ENCODE measurements around the gene PFN3.

Gene PFN3

GRCh38 chr5:177402271-177403043 lies 2.0 kb upstream of the PFN3 start:
- Histone ChIP-seq H3K27me3 (ENCODE audit: low read depth, low read length) (peaks cover 41% of the 10 kb centered on the region), H3K36me3 (ENCODE audit: control insufficient read depth in 1 of 2, insufficient read depth in 2 of 2, low read length in 2 of 2) (no peaks in the 10 kb centered on the region), H3K9me3 (ENCODE audit: control insufficient read depth in 1 of 2, low read length in 2 of 2) (no peaks in the 10 kb centered on the region), H3K27ac (ENCODE audit: low read length) (no peak overlapping the region), H3K4me3 (ENCODE audit: low read depth in 1 of 2, low read length in 2 of 2) (peak overlapping the region in 1 of 2 donors; percentile 48), H3K4me1 (ENCODE audit: control insufficient read depth in 1 of 2, insufficient read depth in 2 of 2, low read length in 2 of 2) (peaks cover 3 to 39% of the 10 kb centered on the region in 2 donors)

- Histone ChIP-seq H3K36me3 (ENCODE audit: control insufficient read depth in 1 of 2, insufficient read depth in 2 of 2, low read length in 2 of 2) (no peaks in the 10 kb centered on the region), H3K27ac (ENCODE audit: low read length) (no peak overlapping the region), H3K4me1 (ENCODE audit: control insufficient read depth in 1 of 2, insufficient read depth in 2 of 2, low read length in 2 of 2) (peaks cover under 1 to 21% of the 10 kb centered on the region in 2 donors), H3K4me3 (ENCODE audit: low read depth in 1 of 2, low read length in 2 of 2) (no peak overlapping the region), H3K9me3 (ENCODE audit: control insufficient read depth in 1 of 2, low read length in 2 of 2) (no peaks in the 10 kb centered on the region), H3K27me3 (ENCODE audit: low read depth, low read length) (peaks cover 35% of the 10 kb centered on the region)
Observed at GRCh38 chr5:177397875-177398390, 2.5 kb downstream of the PFN3 start.

GRCh38 chr5:177396807-177397206 lies 3.7 kb downstream of the PFN3 start:
- H3K4me1 ChIP-seq (ENCODE audit: control insufficient read depth in 1 of 2, insufficient read depth in 2 of 2, low read length in 2 of 2) = peaks cover 0 to 11% of the 10 kb centered on the region in 2 donors
- H3K4me3 ChIP-seq (ENCODE audit: low read depth in 1 of 2, low read length in 2 of 2) = no peak overlapping the region
- H3K27me3 ChIP-seq (ENCODE audit: low read depth, low read length) = peaks cover 23% of the 10 kb centered on the region
- no peaks in the 10 kb centered on the region for H3K36me3 ChIP-seq (ENCODE audit: control insufficient read depth in 1 of 2, insufficient read depth in 2 of 2, low read length in 2 of 2)
- no peak overlapping the region for H3K27ac ChIP-seq (ENCODE audit: low read length)
- H3K9me3 ChIP-seq (ENCODE audit: control insufficient read depth in 1 of 2, low read length in 2 of 2) = no peaks in the 10 kb centered on the region

- H3K4me3 ChIP-seq (ENCODE audit: low read depth in 1 of 2, low read length in 2 of 2) = no peak overlapping the region
- peaks cover 16% of the 10 kb centered on the region for H3K27me3 ChIP-seq (ENCODE audit: low read depth, low read length)
- H3K4me1 ChIP-seq (ENCODE audit: control insufficient read depth in 1 of 2, insufficient read depth in 2 of 2, low read length in 2 of 2) = peaks cover 0 to 11% of the 10 kb centered on the region in 2 donors
- H3K36me3 ChIP-seq (ENCODE audit: control insufficient read depth in 1 of 2, insufficient read depth in 2 of 2, low read length in 2 of 2) = no peaks in the 10 kb centered on the region
- no peak overlapping the region for H3K27ac ChIP-seq (ENCODE audit: low read length)
- no peaks in the 10 kb centered on the region for H3K9me3 ChIP-seq (ENCODE audit: control insufficient read depth in 1 of 2, low read length in 2 of 2)
Observed at GRCh38 chr5:177396078-177396477, 4.4 kb downstream of the PFN3 start.

GRCh38 chr5:177393990-177394389 lies 6.5 kb downstream of the PFN3 start:
- H3K9me3 ChIP-seq (ENCODE audit: control insufficient read depth in 1 of 2, low read length in 2 of 2) = no peaks in the 10 kb centered on the region
- H3K4me3 ChIP-seq (ENCODE audit: low read depth in 1 of 2, low read length in 2 of 2) = no peak overlapping the region
- no peaks in the 10 kb centered on the region for H3K27me3 ChIP-seq (ENCODE audit: low read depth, low read length)
- H3K36me3 ChIP-seq (ENCODE audit: control insufficient read depth in 1 of 2, insufficient read depth in 2 of 2, low read length in 2 of 2) = no peaks in the 10 kb centered on the region
- peaks cover 4 to 5% of the 10 kb centered on the region in 2 donors for H3K4me1 ChIP-seq (ENCODE audit: control insufficient read depth in 1 of 2, insufficient read depth in 2 of 2, low read length in 2 of 2)
- H3K27ac ChIP-seq (ENCODE audit: low read length) = no peak overlapping the region

- Histone ChIP-seq H3K27ac (ENCODE audit: low read length) (no peak overlapping the region), H3K4me3 (ENCODE audit: low read depth in 1 of 2, low read length in 2 of 2) (no peak overlapping the region), H3K9me3 (ENCODE audit: control insufficient read depth in 1 of 2, low read length in 2 of 2) (no peaks in the 10 kb centered on the region), H3K4me1 (ENCODE audit: control insufficient read depth in 1 of 2, insufficient read depth in 2 of 2, low read length in 2 of 2) (peaks cover 5 to 9% of the 10 kb centered on the region in 2 donors), H3K36me3 (ENCODE audit: control insufficient read depth in 1 of 2, insufficient read depth in 2 of 2, low read length in 2 of 2) (no peaks in the 10 kb centered on the region), H3K27me3 (ENCODE audit: low read depth, low read length) (no peaks in the 10 kb centered on the region)
Observed at GRCh38 chr5:177393206-177393765, 7.2 kb downstream of the PFN3 start.

- H3K27me3 ChIP-seq (ENCODE audit: low read depth, low read length) = no peaks in the 10 kb centered on the region
- no peak overlapping the region for H3K27ac ChIP-seq (ENCODE audit: low read length)
- no peaks in the 10 kb centered on the region for H3K36me3 ChIP-seq (ENCODE audit: control insufficient read depth in 1 of 2, insufficient read depth in 2 of 2, low read length in 2 of 2)
- H3K4me3 ChIP-seq (ENCODE audit: low read depth in 1 of 2, low read length in 2 of 2) = no peak overlapping the region
- peaks cover 5 to 9% of the 10 kb centered on the region in 2 donors for H3K4me1 ChIP-seq (ENCODE audit: control insufficient read depth in 1 of 2, insufficient read depth in 2 of 2, low read length in 2 of 2)
- no peaks in the 10 kb centered on the region for H3K9me3 ChIP-seq (ENCODE audit: control insufficient read depth in 1 of 2, low read length in 2 of 2)
Observed at GRCh38 chr5:177392765-177393164, 7.7 kb downstream of the PFN3 start.

- Histone ChIP-seq H3K27me3 (ENCODE audit: low read depth, low read length) (no peaks in the 10 kb centered on the region), H3K9me3 (ENCODE audit: control insufficient read depth in 1 of 2, low read length in 2 of 2) (no peaks in the 10 kb centered on the region), H3K4me3 (ENCODE audit: low read depth in 1 of 2, low read length in 2 of 2) (no peak overlapping the region), H3K36me3 (ENCODE audit: control insufficient read depth in 1 of 2, insufficient read depth in 2 of 2, low read length in 2 of 2) (no peaks in the 10 kb centered on the region), H3K4me1 (ENCODE audit: control insufficient read depth in 1 of 2, insufficient read depth in 2 of 2, low read length in 2 of 2) (peaks cover 5 to 9% of the 10 kb centered on the region in 2 donors), H3K27ac (ENCODE audit: low read length) (no peak overlapping the region)
Observed at GRCh38 chr5:177390363-177391300, 9.8 kb downstream of the PFN3 start.

- Histone ChIP-seq H3K9me3 (ENCODE audit: control insufficient read depth in 1 of 2, low read length in 2 of 2) (no peaks in the 10 kb centered on the region), H3K4me1 (ENCODE audit: control insufficient read depth in 1 of 2, insufficient read depth in 2 of 2, low read length in 2 of 2) (peaks cover 5 to 9% of the 10 kb centered on the region in 2 donors), H3K36me3 (ENCODE audit: control insufficient read depth in 1 of 2, insufficient read depth in 2 of 2, low read length in 2 of 2) (no peaks in the 10 kb centered on the region), H3K4me3 (ENCODE audit: low read depth in 1 of 2, low read length in 2 of 2) (no peak overlapping the region), H3K27ac (ENCODE audit: low read length) (no peak overlapping the region), H3K27me3 (ENCODE audit: low read depth, low read length) (no peaks in the 10 kb centered on the region)
Observed at GRCh38 chr5:177389241-177390169, 11.0 kb downstream of the PFN3 start.

GRCh38 chr5:177388521-177389052 lies 11.9 kb downstream of the PFN3 start:
- H3K9me3 ChIP-seq (ENCODE audit: control insufficient read depth in 1 of 2, low read length in 2 of 2) = no peaks in the 10 kb centered on the region
- H3K4me3 ChIP-seq (ENCODE audit: low read depth in 1 of 2, low read length in 2 of 2) = no peak overlapping the region
- H3K27ac ChIP-seq (ENCODE audit: low read length) = no peak overlapping the region
- peaks cover 5 to 9% of the 10 kb centered on the region in 2 donors for H3K4me1 ChIP-seq (ENCODE audit: control insufficient read depth in 1 of 2, insufficient read depth in 2 of 2, low read length in 2 of 2)
- H3K27me3 ChIP-seq (ENCODE audit: low read depth, low read length) = no peaks in the 10 kb centered on the region
- no peaks in the 10 kb centered on the region for H3K36me3 ChIP-seq (ENCODE audit: control insufficient read depth in 1 of 2, insufficient read depth in 2 of 2, low read length in 2 of 2)
